Thymus (tissue), 11 donors: ENCODE results near the gene ZC3H14. TPM values are rescaled to one million over a fixed set of nuclear protein-coding genes. Genes with fewer than 3 reads are reported as not detected.
"Not testable (repeated sequence)": the region's sequence is repeated elsewhere in the genome, so short reads cannot be mapped to it uniquely, and the experiment has no call there.

Experiments used
- DNase-seq, 9 donors: peaks; one replicate each; pipeline ENCODE4 v3.0.0-alpha.2; 2013; ENCODE audit warnings: low spot score in 9 of 9, low read depth in 6 of 9, missing footprints in 1 of 9
- H3K27ac ChIP-seq, 2 donors: one replicate each; pipeline ENCODE4 v1.5.1; 2013; ENCODE audit warnings: control low read depth in 1 of 2, low read depth in 1 of 2, low read length in 1 of 2, mild to moderate bottlenecking in 1 of 2, moderate library complexity in 1 of 2
- H3K27me3 ChIP-seq, 2 donors: one replicate each; pipeline ENCODE4 v1.5.1; 2013; ENCODE audit warnings: low read length in 1 of 2; ENCODE audit not compliant: control insufficient read depth in 2 of 2, insufficient read depth in 1 of 2
- H3K36me3 ChIP-seq, 2 donors: one replicate each; pipeline ENCODE4 v1.5.1; 2013; ENCODE audit warnings: low read length in 1 of 2, mild to moderate bottlenecking in 1 of 2, moderate library complexity in 1 of 2; ENCODE audit not compliant: control insufficient read depth in 2 of 2, insufficient read depth in 2 of 2
- H3K4me1 ChIP-seq, 2 donors: one replicate each; pipeline ENCODE4 v1.5.1; 2013; ENCODE audit warnings: low read length in 2 of 2; ENCODE audit not compliant: control insufficient read depth in 2 of 2, insufficient read depth in 2 of 2
- H3K4me3 ChIP-seq, 2 donors: one replicate each; pipeline ENCODE4 v1.5.1; 2013; ENCODE audit warnings: low read length in 2 of 2, control low read depth in 1 of 2, mild to moderate bottlenecking in 1 of 2
- H3K9me3 ChIP-seq, 2 donors: one replicate each; pipeline ENCODE4 v1.5.1; 2013; ENCODE audit warnings: low read length in 1 of 2, mild to moderate bottlenecking in 1 of 2; ENCODE audit not compliant: control insufficient read depth in 2 of 2, insufficient read depth in 1 of 2
- WGBS: extraction: QIAGEN DNeasy Blood & Tissue Kit; methylation state at CpG from one replicate; pipeline ENCODE4 v1.1.7; 2013; 5-methylcytosine and 5-hydroxymethylcytosine counted together
- polyA plus RNA-seq: library from polyadenylated mRNA; stranded (reverse); fragments of 200-250 nt; gene quantifications from one replicate; pipeline ENCODE4 v1.2.3, GENCODE V29; 2013
- total RNA-seq: library from RNA; stranded (reverse); fragments of 120-200 nt; gene quantifications from one replicate; pipeline ENCODE4 v1.2.4, GENCODE V29; 2013
- donor health status: healthy.

ZC3H14 gene
- total and polyA plus RNA-seq, 2 donors: 26.1 to 43.0 TPM

DNA sequence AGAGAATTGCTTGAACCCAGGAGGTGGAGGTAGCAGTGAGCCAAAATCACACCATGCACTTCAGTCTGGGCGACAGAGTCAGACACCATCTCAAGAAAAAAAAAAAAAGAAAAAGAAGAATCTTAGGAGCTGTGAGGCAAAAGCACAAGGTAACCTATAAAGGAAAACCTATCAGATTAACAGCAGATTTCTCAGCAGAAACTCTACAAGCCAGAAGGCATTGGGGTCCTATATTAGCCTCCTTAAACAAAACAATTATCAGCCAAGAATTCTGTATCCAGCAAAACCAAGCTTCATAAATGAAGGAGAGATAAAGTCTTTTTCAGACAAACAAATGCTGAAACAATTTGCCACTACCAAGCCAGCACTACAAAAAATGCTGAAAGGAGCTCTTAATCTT lies 32.9 kb upstream of the ZC3H14 start:
- H3K9me3 ChIP-seq, DNase-seq, H3K4me1 ChIP-seq, H3K36me3 ChIP-seq, H3K4me3 ChIP-seq, H3K27me3 ChIP-seq, H3K27ac ChIP-seq: not testable (repeated sequence)
- 97% methylated on average over 1 of the region's 1 CpG for WGBS

DNA sequence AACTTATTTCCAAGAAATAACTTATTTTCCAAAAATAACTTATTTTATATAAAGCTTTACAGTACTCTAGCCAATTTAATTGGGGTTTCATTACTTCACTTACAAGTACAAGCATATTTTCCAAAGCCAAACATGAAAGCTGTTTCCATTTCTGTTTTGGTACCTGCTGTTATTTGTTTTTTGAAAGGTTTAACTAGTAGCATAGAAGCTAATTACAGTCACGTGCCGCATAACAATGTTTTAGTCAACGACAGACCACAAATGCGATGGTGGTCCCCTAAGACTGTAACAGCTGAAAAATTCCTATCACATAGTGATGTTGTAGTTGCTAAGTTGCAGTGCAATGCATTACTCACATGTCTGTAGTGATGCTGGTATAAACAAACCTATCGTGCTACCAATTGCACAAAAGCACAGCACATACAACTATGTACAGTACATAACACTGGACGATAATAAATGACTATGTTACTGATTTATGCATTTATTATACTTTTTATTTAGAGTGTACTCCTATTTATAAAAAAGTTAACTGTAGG lies 29.7 kb upstream of the ZC3H14 start:
- Histone ChIP-seq H3K36me3 (no peaks in the 10 kb centered on the region), H3K4me3 (no peak overlapping the region), H3K27ac (no peak overlapping the region), H3K4me1 (no peaks in the 10 kb centered on the region), H3K9me3 (no peaks in the 10 kb centered on the region), H3K27me3 (no peaks in the 10 kb centered on the region)
- DNase-seq: no peak
- 97% methylated on average over 6 of the region's 6 CpGs for WGBS

DNA sequence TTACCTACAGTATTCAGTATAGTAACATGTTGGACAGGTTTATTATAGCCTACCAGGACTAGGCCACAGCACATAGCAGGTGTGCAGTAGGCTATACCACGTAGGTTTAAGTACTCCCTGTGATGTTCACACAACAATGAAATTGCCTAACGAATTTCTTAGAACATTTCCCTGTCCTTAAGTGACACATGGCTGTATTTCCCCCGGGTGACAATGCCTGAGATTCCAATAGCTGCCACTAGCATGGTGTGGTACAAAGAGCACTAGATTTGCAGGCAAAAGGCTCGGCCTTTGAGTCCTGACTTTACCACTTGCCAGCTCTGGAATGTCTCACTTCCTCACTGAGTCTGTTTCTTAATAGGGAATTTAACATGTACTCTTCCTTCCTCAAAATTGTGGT lies 27.7 kb upstream of the ZC3H14 start:
- 50% methylated on average over 4 of the region's 4 CpGs for WGBS
- Histone ChIP-seq H3K4me3 (no peak overlapping the region), H3K9me3 (no peaks in the 10 kb centered on the region), H3K4me1 (no peaks in the 10 kb centered on the region), H3K27me3 (no peaks in the 10 kb centered on the region), H3K36me3 (no peaks in the 10 kb centered on the region), H3K27ac (no peak overlapping the region)
- DNase-seq: no peak

DNA sequence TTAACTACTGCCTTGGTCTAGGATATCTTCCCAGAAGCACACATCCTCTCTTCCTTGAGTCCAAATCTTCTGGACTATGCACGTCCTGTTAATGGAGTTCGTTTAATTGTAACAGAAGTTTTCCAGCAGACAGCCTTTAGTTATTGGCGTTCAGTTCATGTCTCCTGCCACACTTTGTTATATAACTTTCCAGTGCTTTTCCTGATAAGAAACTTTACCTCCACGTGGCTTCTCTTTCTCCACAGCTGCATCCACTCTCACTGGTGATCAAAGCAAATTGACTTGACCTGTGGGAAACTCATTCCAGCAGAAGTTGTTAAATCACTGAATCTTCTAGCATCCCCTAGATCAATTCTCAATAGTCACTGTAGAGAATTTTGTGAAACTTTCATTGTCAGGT lies 27.0 kb upstream of the ZC3H14 start:
- Histone ChIP-seq H3K36me3 (no peaks in the 10 kb centered on the region), H3K27ac (no peak overlapping the region), H3K4me3 (no peak overlapping the region), H3K27me3 (no peaks in the 10 kb centered on the region), H3K4me1 (no peaks in the 10 kb centered on the region), H3K9me3 (no peaks in the 10 kb centered on the region)
- WGBS: 82% methylated on average over 4 of the region's 4 CpGs
- DNase-seq: no peak

GRCh38 chr14:88541324-88541723 lies 21.5 kb upstream of the ZC3H14 start:
- no peak overlapping the region for H3K27ac ChIP-seq
- no peaks in the 10 kb centered on the region for H3K27me3 ChIP-seq
- H3K4me1 ChIP-seq: no peaks in the 10 kb centered on the region
- 90% methylated on average over 1 of the region's 1 CpG for WGBS
- DNase-seq: no peak
- no peaks in the 10 kb centered on the region for H3K9me3 ChIP-seq
- no peak overlapping the region for H3K4me3 ChIP-seq
- H3K36me3 ChIP-seq: no peaks in the 10 kb centered on the region

- Histone ChIP-seq H3K4me3 (no peak overlapping the region), H3K27me3 (no peaks in the 10 kb centered on the region), H3K27ac (no peak overlapping the region), H3K4me1 (no peaks in the 10 kb centered on the region), H3K36me3 (no peaks in the 10 kb centered on the region), H3K9me3 (no peaks in the 10 kb centered on the region)
- no peak for DNase-seq
- WGBS: 98% methylated on average over 6 of the region's 6 CpGs
Observed at GRCh38 chr14:88542857-88543795, 19.7 kb upstream of the ZC3H14 start.

DNA sequence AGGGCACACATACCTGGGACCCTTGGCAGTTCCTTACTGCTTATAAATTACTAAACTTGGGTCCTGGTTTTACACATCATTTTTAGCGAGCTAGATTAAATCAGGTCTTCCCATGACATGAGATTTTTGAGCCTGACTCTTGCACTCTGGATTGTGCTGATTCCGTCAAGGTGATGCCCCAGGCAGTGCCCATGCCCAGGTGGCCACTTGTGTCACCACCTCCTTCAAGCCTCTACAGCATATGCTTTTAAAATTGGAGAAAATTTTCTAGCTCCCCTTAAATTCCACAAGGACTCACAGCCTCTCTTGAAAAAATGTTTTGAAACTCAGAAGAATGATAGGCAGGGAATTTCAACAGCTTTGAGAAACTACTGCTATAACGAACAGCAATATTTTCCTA lies 17.6 kb upstream of the ZC3H14 start:
- H3K9me3 ChIP-seq: no peaks in the 10 kb centered on the region
- WGBS: 94% methylated on average over 3 of the region's 3 CpGs
- H3K27ac ChIP-seq: no peak overlapping the region
- H3K27me3 ChIP-seq: peaks cover 0 to 3% of the 10 kb centered on the region in 2 donors
- H3K36me3 ChIP-seq: no peaks in the 10 kb centered on the region
- no peaks in the 10 kb centered on the region for H3K4me1 ChIP-seq
- H3K4me3 ChIP-seq: no peak overlapping the region
- no peak for DNase-seq

DNA sequence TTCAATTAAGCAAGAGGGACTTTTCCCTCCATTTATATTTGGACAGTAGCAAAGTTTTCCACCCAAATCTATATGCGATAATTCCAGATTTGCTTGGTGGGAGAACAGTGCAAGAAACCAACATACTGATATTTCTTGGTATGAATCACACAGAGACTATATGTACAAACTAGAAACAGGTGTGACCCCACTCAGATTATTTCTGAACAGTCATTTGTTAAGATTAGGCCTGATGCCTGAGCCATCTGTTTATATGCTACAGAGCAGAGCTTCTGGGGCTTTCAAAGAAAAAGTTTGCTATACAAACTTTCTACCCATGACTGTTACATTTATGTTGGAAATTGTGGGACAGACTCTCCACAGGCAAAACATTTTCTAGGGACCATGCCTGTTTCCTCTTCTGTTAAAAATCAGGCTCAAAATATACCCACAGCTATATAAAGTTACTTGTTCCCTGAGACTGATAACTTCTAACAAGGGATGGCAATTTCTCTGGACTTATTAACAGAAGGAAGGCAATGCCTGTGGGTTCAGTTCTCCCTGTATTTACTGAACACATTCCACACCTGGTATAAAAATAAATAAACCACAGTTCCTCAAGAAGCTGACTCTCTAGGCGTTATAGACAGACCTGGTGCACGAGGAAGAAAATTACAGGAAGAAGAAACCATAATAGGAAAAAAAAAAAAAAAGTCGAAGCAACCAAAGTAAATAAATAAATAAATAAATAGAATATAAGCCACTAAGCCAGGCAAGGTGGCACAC lies 16.0 kb upstream of the ZC3H14 start:
- no peak overlapping the region for H3K4me3 ChIP-seq
- 79% methylated on average over 4 of the region's 4 CpGs for WGBS
- no peak overlapping the region for H3K27ac ChIP-seq
- peaks cover 0 to 10% of the 10 kb centered on the region in 2 donors for H3K4me1 ChIP-seq
- peaks cover 3 to 7% of the 10 kb centered on the region in 2 donors for H3K9me3 ChIP-seq
- H3K36me3 ChIP-seq: no peaks in the 10 kb centered on the region
- DNase-seq: no peak
- H3K27me3 ChIP-seq: peaks cover 8 to 18% of the 10 kb centered on the region in 2 donors

DNA sequence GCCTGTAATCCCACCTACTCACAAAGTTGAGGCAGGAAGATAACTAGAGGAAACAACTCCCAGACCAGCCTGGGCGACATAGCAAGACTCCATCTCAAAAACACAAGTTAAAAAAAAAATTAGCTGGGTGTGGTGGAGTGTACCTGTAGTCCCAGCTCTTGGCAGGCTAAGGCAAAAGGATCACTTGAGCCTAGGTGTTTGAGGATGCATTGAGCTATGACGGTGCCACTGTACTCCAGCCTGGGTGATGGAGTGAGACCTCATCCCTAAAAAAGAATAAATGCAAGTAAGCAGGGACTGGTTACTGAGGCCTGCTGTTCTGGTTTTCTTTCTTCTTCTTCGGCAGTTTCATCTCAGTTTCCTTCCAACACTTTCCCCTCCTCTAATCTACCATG lies 15.5 kb upstream of the ZC3H14 start:
- Histone ChIP-seq H3K27me3 (peaks cover 14 to 24% of the 10 kb centered on the region in 2 donors), H3K9me3 (peaks cover 3 to 8% of the 10 kb centered on the region in 2 donors), H3K27ac (no peak overlapping the region), H3K4me3 (no peak overlapping the region), H3K36me3 (no peaks in the 10 kb centered on the region), H3K4me1 (peaks cover 0 to 13% of the 10 kb centered on the region in 2 donors)
- 94% methylated on average over 3 of the region's 3 CpGs for WGBS
- no peak for DNase-seq
